H1 (cell line): ENCODE measurements around the gene KCNE1. TPM values are rescaled to one million over a fixed set of nuclear protein-coding genes. Genes with fewer than 3 reads are reported as not detected.

Experiments
- CTCF ChIA-PET: fragments of 300-600 bp; sonication (Branson Sonifier 250); formaldehyde crosslinking; loops from one replicate; lab custom pipeline; 2021; ENCODE audit not compliant: partially characterized antibody; lab: Charles Lee
- POLR2A ChIA-PET: fragments of 300-600 bp; sonication (Branson Sonifier 250); formaldehyde crosslinking; loops from one replicate; lab custom pipeline; 2021; ENCODE audit warnings: inconsistent platforms; ENCODE audit not compliant: partially characterized antibody; lab: Charles Lee
- DNase-seq, 2 experiments: peaks; one replicate each; pipeline versions ENCODE4 v3.0.0 to v3.0.0-alpha.2; 2010 to 2022; ENCODE audit warnings: low spot score in 2 of 2, low read depth in 1 of 2, mixed read lengths in 1 of 2
- FAIRE-seq: peaks from 2 replicates; lab custom pipeline; 2011; peaks lifted over from hg19 to GRCh38; lab: Jason Lieb, UNC
- H2AFZ ChIP-seq: 2 replicates; pipeline ENCODE4 v1.8.1; 2012; ENCODE audit warnings: low read length, inconsistent platforms
- H2AK5ac ChIP-seq: 2 replicates; pipeline ENCODE4 v1.6.1; 2013; ENCODE audit warnings: low read depth, low read length
- H2BK120ac ChIP-seq: replicated peaks from 2 replicates; pipeline ENCODE3; 2013; ENCODE audit warnings: low read depth, low read length, inconsistent platforms
- H2BK12ac ChIP-seq: 2 replicates; pipeline ENCODE4 v1.6.1; 2013; ENCODE audit warnings: low read depth, low read length
- H2BK15ac ChIP-seq: 2 replicates; pipeline ENCODE4 v1.6.1; 2013; ENCODE audit warnings: low read length
- H2BK20ac ChIP-seq: 2 replicates; pipeline ENCODE4 v1.6.1; 2013; ENCODE audit warnings: low read length
- H2BK5ac ChIP-seq: 2 replicates; pipeline ENCODE4 v1.6.1; 2013; ENCODE audit warnings: low read depth, low read length
- H3K14ac ChIP-seq: 2 replicates; pipeline ENCODE4 v1.6.1; 2013; ENCODE audit warnings: inconsistent platforms; ENCODE audit not compliant: insufficient read length
- H3K18ac ChIP-seq: 2 replicates; pipeline ENCODE4 v1.6.1; 2013; ENCODE audit warnings: low read length; ENCODE audit errors: extremely low read depth
- H3K23ac ChIP-seq: 2 replicates; pipeline ENCODE4 v1.6.1; 2013; ENCODE audit warnings: inconsistent platforms; ENCODE audit not compliant: insufficient read length
- H3K23me2 ChIP-seq: 2 replicates; pipeline ENCODE4 v1.6.1; 2013; ENCODE audit warnings: low read depth, low read length
- H3K27ac ChIP-seq: 2 replicates; pipeline ENCODE4 v1.6.1; 2011; ENCODE audit warnings: low read depth, low read length, inconsistent platforms
- H3K27me3 ChIP-seq, 4 experiments: replicated peaks in 1 of 4; 1 replicate in 1 of 4; 2 replicates in 3 of 4; pipeline versions ENCODE4 v1.6.1 to v1.8.1; 2011 to 2013; ENCODE audit warnings: low read length in 3 of 4, mild to moderate bottlenecking in 3 of 4, inconsistent platforms in 2 of 4, mixed read lengths in 2 of 4, moderate library complexity in 1 of 4; ENCODE audit not compliant: control insufficient read depth in 3 of 4, insufficient read depth in 3 of 4; ENCODE audit errors: extremely low read depth in 1 of 4
- H3K36me3 ChIP-seq, 4 experiments: 2 replicates each; pipeline versions ENCODE4 v1.6.1 to v1.8.1; 2011 to 2013; ENCODE audit warnings: mild to moderate bottlenecking in 4 of 4, low read length in 3 of 4, moderate library complexity in 2 of 4, control low read depth in 1 of 4, inconsistent platforms in 1 of 4; ENCODE audit not compliant: insufficient read depth in 4 of 4, control insufficient read depth in 2 of 4
- H3K4ac ChIP-seq: replicated peaks from 2 replicates; pipeline ENCODE3; 2013; ENCODE audit warnings: low read length, low read depth, mixed read lengths, inconsistent platforms; ENCODE audit not compliant: insufficient read length
- H3K4me1 ChIP-seq, 4 experiments: replicated peaks in 1 of 4; 1 replicate in 1 of 4; 2 replicates in 3 of 4; pipeline versions ENCODE4 v1.6.1 to v1.8.1; 2011 to 2013; ENCODE audit warnings: low read length in 3 of 4, inconsistent platforms in 2 of 4, mixed read lengths in 1 of 4; ENCODE audit not compliant: insufficient read depth in 4 of 4, control insufficient read depth in 3 of 4
- H3K4me2 ChIP-seq, 2 experiments: 2 replicates each; pipeline versions ENCODE4 v1.6.1 to v1.8.1; 2011 to 2013; ENCODE audit warnings: low read depth in 2 of 2, low read length in 2 of 2, control low read depth in 1 of 2, inconsistent platforms in 1 of 2, mild to moderate bottlenecking in 1 of 2; ENCODE audit not compliant: insufficient read depth in 1 of 2
- H3K4me3 ChIP-seq, 4 experiments: fragments of 200-600, 300-600 bp in 1 of 4; sonication (generic), shearing (Covaris generic), sonication (Bioruptor Twin) in 1 of 4; 2 replicates each; pipeline versions ENCODE4 v1.5.1 to v1.8.1; 2011 to 2016; ENCODE audit warnings: low read length in 4 of 4, low read depth in 3 of 4, control low read depth in 2 of 4, inconsistent platforms in 2 of 4, mild to moderate bottlenecking in 2 of 4, mixed read lengths in 1 of 4, moderate library complexity in 1 of 4; ENCODE audit not compliant: insufficient read depth in 2 of 4; ENCODE audit errors: extremely low read depth in 1 of 4
- H3K56ac ChIP-seq: replicated peaks from 2 replicates; pipeline ENCODE3; 2013; ENCODE audit warnings: low read depth, mild to moderate bottlenecking, mixed read lengths, low read length, inconsistent platforms; ENCODE audit not compliant: insufficient read length
- H3K79me1 ChIP-seq: 2 replicates; pipeline ENCODE4 v1.6.1; 2013; ENCODE audit warnings: low read depth, low read length, control low read depth
- H3K79me2 ChIP-seq, 2 experiments: 2 replicates each; pipeline versions ENCODE4 v1.6.1 to v1.8.1; 2012 to 2013; ENCODE audit warnings: low read length in 2 of 2, mild to moderate bottlenecking in 2 of 2, inconsistent platforms in 1 of 2; ENCODE audit not compliant: insufficient read depth in 2 of 2, control insufficient read depth in 1 of 2
- H3K9ac ChIP-seq, 4 experiments: replicated peaks in 1 of 4; 1 replicate in 1 of 4; 2 replicates in 3 of 4; pipeline versions ENCODE4 v1.6.1 to v1.8.1; 2011 to 2013; ENCODE audit warnings: low read depth in 3 of 4, low read length in 3 of 4, control low read depth in 2 of 4, mild to moderate bottlenecking in 2 of 4, moderate library complexity in 2 of 4, inconsistent platforms in 1 of 4; ENCODE audit errors: extremely low read depth in 1 of 4
- H3K9me3 ChIP-seq, 2 experiments: 2 replicates each; pipeline versions ENCODE4 v1.6.1 to v1.8.1; 2012 to 2013; ENCODE audit warnings: mild to moderate bottlenecking in 2 of 2, moderate library complexity in 2 of 2, control low read depth in 1 of 2, inconsistent platforms in 1 of 2, low read depth in 1 of 2, low read length in 1 of 2, mixed read lengths in 1 of 2; ENCODE audit not compliant: insufficient read depth in 2 of 2
- H4K20me1 ChIP-seq, 2 experiments: replicated peaks in 1 of 2; 2 replicates each; pipeline versions ENCODE3 to v1.8.1; 2011 to 2013; ENCODE audit warnings: inconsistent platforms in 2 of 2, low read length in 2 of 2, mild to moderate bottlenecking in 1 of 2; ENCODE audit not compliant: insufficient read depth in 2 of 2, control insufficient read depth in 1 of 2
- H4K5ac ChIP-seq: 2 replicates; pipeline ENCODE4 v1.6.1; 2013; ENCODE audit warnings: low read length, low read depth, mixed read lengths, inconsistent platforms; ENCODE audit not compliant: insufficient read length
- H4K8ac ChIP-seq: 2 replicates; pipeline ENCODE4 v1.8.0; 2013; ENCODE audit warnings: mild to moderate bottlenecking, moderate library complexity, low read length, inconsistent platforms; ENCODE audit not compliant: insufficient read depth; ENCODE audit errors: extremely low read depth
- H4K91ac ChIP-seq: replicated peaks from 2 replicates; pipeline ENCODE3; 2013; ENCODE audit warnings: low read length, mixed read lengths, inconsistent platforms; ENCODE audit not compliant: insufficient read length
- ATF3 ChIP-seq: IDR thresholded peaks from 2 replicates; pipeline ENCODE4 v1.6.1; 2011; ENCODE audit warnings: low read depth, mild to moderate bottlenecking, low read length; ENCODE audit not compliant: insufficient read depth
- BRCA1 ChIP-seq: IDR thresholded peaks from 2 replicates; pipeline ENCODE4 v1.6.1; 2012; ENCODE audit warnings: low read depth, low read length, improper control_type of control experiment
- CBX8 ChIP-seq: fragments of 300-800, 300-1000 bp; sonication (generic); IDR thresholded peaks from 2 replicates; pipeline ENCODE4 v1.7.1; 2016; ENCODE audit warnings: low read depth, low read length, borderline replicate concordance
- GTF2F1 ChIP-seq: IDR thresholded peaks from 2 replicates; pipeline ENCODE4 v1.6.1; 2012; ENCODE audit warnings: low read depth, low read length, improper control_type of control experiment, borderline replicate concordance
- JUND ChIP-seq: IDR thresholded peaks from 2 replicates; pipeline ENCODE4 v1.6.1; 2011; ENCODE audit warnings: mild to moderate bottlenecking, improper control_type of control experiment, low read length
- KDM4A ChIP-seq: IDR thresholded peaks from one replicate; pipeline ENCODE4 v1.7.1; 2012; ENCODE audit warnings: low read depth, mild to moderate bottlenecking, moderate library complexity, low read length, inconsistent platforms; ENCODE audit not compliant: severe bottlenecking
- MAFK ChIP-seq: IDR thresholded peaks from 2 replicates; pipeline ENCODE4 v1.6.1; 2012; ENCODE audit warnings: low read depth, mild to moderate bottlenecking, improper control_type of control experiment, low read length
- NRF1 ChIP-seq: IDR thresholded peaks from 2 replicates; pipeline ENCODE4 v1.6.1; 2011; ENCODE audit warnings: mild to moderate bottlenecking, low read depth, low read length, improper control_type of control experiment
- RAD21 ChIP-seq, 2 experiments: IDR thresholded peaks in 1 of 2; conservative IDR thresholded peaks in 1 of 2; 2 replicates each; pipeline ENCODE4 v1.6.1; 2011; ENCODE audit warnings: low read depth in 2 of 2, low read length in 2 of 2, improper control_type of control experiment in 1 of 2, inconsistent platforms in 1 of 2, mild to moderate bottlenecking in 1 of 2, moderate library complexity in 1 of 2
- SAP30 ChIP-seq: fragments of 300-600 bp; sonication (generic); IDR thresholded peaks from 2 replicates; pipeline ENCODE4 v1.7.1; 2012; ENCODE audit warnings: low read length, moderate library complexity, mild to moderate bottlenecking, inconsistent platforms; ENCODE audit not compliant: insufficient read depth, insufficient replicate concordance
- TBP ChIP-seq: IDR thresholded peaks from 2 replicates; pipeline ENCODE4 v1.6.1; 2011; ENCODE audit warnings: low read depth, low read length, improper control_type of control experiment
- TCF12 ChIP-seq: IDR thresholded peaks from 2 replicates; pipeline ENCODE4 v1.6.1; 2011; ENCODE audit warnings: low read depth, mild to moderate bottlenecking, low read length
- ZNF274 ChIP-seq: IDR thresholded peaks from 2 replicates; pipeline ENCODE4 v1.7.0; 2012; ENCODE audit warnings: low read length, borderline replicate concordance; ENCODE audit errors: extremely low read depth
- WGBS, 2 experiments: shearing (Covaris generic) in 1 of 2; methylation state at CpG; one replicate each; pipeline versions ENCODE4 v1.1.6 to v1.1.7; 2013 to 2015; ENCODE audit warnings: low lambda C conversion rate in 2 of 2, mixed read lengths in 2 of 2, inconsistent platforms in 1 of 2, low coverage in 1 of 2, missing lambda C conversion rate in 1 of 2; ENCODE audit not compliant: insufficient replicate concordance in 2 of 2, insufficient coverage in 1 of 2, insufficient read length in 1 of 2; ENCODE audit errors: extremely low coverage in 1 of 2, missing lambda C conversion rate in 1 of 2; 5-methylcytosine and 5-hydroxymethylcytosine counted together
- polyA plus RNA-seq, 7 experiments: library from polyadenylated mRNA; depleted of rRNA in 3 of 7; stranded (reverse) in 5 of 7; unstranded in 2 of 7; fragments of >200 nt in 5 of 7; fragments of 200-250 nt in 2 of 7; gene quantifications; 1 replicate in 5 of 7; 2 replicates in 1 of 7; 4 replicates in 1 of 7; pipeline versions ENCODE4 v1.2.1 to v1.2.3, GENCODE V29; 2011 to 2013; ENCODE audit warnings: missing spikeins in 2 of 7, mixed read lengths in 2 of 7
- total RNA-seq: library from RNA; stranded (reverse); fragmentation: NEBNext Ultra II Directional; extraction: Animal tissue kit (Norgen Biotek cat#: 25700); gene quantifications from 2 replicates; pipeline ENCODE4 v1.2.1, GENCODE V29; 2021

KCNE1 gene
- total and polyA plus RNA-seq, 2 of the 8 experiments (the other 6 are each of a cell fraction or from before 2014, with no cell fraction given): 0.08 to 0.28 TPM

GRCh38 chr21:34520281-34520680 is 8.3 kb upstream of the KCNE1 start:
- 0 out of 8 replicates have a peak, but pooled peaks cover 0 to 2% (median 0%) of the 10 kb centered on the region in 4 experiments for H3K36me3 ChIP-seq
- H4K20me1 ChIP-seq: no peaks in the 10 kb centered on the region
- CTCF ChIA-PET: interaction anchor here (1.0 to 3.9 kb wide), 4 partner anchors 10 to 61 kb away, joined by 3 to 28 read pairs (median 9); no protein-coding TSS in a partner anchor
- no peak for TF ChIP-seq TCF12
- no peak for TF ChIP-seq GTF2F1
- no peak for TF ChIP-seq KDM4A
- TF ChIP-seq JUND: no peak
- TF ChIP-seq ZNF274: no peak
- no peak for TF ChIP-seq CBX8
- TF ChIP-seq SAP30: no peak
- no peak for TF ChIP-seq MAFK
- TF ChIP-seq ATF3: no peak
- no peak for TF ChIP-seq BRCA1
- no peak for TF ChIP-seq RAD21 (IDR thresholded peaks at IDR 0.05 in 1 of 2, conservative IDR thresholded peaks at IDR 0.05 in 1 of 2; ENCODE audit: low read depth in 2 of 2, low read length in 2 of 2)
- TF ChIP-seq TBP: no peak
- no peak for TF ChIP-seq NRF1

More at GRCh38 chr21:34520281-34520680, 8.3 kb upstream of the KCNE1 start:
- no peak overlapping the region for H4K91ac ChIP-seq
- H3K4me3 ChIP-seq: no peak overlapping the region
- H2BK5ac ChIP-seq: no peak overlapping the region
- no peak overlapping the region for H3K56ac ChIP-seq
- peaks cover 4 to 14% (median 11%) of the 10 kb centered on the region in 4 experiments for H3K4me1 ChIP-seq
- 93% methylated on average over 6 of the region's 6 CpGs; no CpG with 5 or more reads in 1 of the 2 experiments for WGBS, 2 experiments
- POLR2A ChIA-PET: no interaction called here
- no peak overlapping the region for H4K8ac ChIP-seq
- peak overlapping the region; percentile 19; the same call in 1 of the 2 replicates for H3K18ac ChIP-seq
- no peaks in the 10 kb centered on the region; a peak in 2 of 7 replicates for H3K27me3 ChIP-seq
- H3K9me3 ChIP-seq: no peaks in the 10 kb centered on the region
- H3K23me2 ChIP-seq: no peaks in the 10 kb centered on the region
- no peaks in the 10 kb centered on the region for H3K79me1 ChIP-seq
- H3K14ac ChIP-seq: no peak overlapping the region
- no peak overlapping the region for H3K27ac ChIP-seq
- no peak overlapping the region for H3K4ac ChIP-seq
- no peak for FAIRE-seq
- DNase-seq: no peak
- no peak overlapping the region for H3K9ac ChIP-seq
- 0 out of 2 replicates have a peak overlapping the region, but pooled peaks have one; percentile 61 for H2BK15ac ChIP-seq
- H3K23ac ChIP-seq: no peak overlapping the region
- no peak overlapping the region for H2BK120ac ChIP-seq
- no peak overlapping the region for H2AFZ ChIP-seq
- no peak overlapping the region for H2AK5ac ChIP-seq
- no peaks in the 10 kb centered on the region for H3K79me2 ChIP-seq
- no peak overlapping the region for H2BK12ac ChIP-seq
- H3K4me2 ChIP-seq: no peak overlapping the region
- H2BK20ac ChIP-seq: no peak overlapping the region
- no peak overlapping the region for H4K5ac ChIP-seq
